ENCODE data around the gene TMEM134.
A peak's percentile ranks its signal among the peaks of the same experiment; 100 is the strongest.

Gene TMEM134

DNA sequence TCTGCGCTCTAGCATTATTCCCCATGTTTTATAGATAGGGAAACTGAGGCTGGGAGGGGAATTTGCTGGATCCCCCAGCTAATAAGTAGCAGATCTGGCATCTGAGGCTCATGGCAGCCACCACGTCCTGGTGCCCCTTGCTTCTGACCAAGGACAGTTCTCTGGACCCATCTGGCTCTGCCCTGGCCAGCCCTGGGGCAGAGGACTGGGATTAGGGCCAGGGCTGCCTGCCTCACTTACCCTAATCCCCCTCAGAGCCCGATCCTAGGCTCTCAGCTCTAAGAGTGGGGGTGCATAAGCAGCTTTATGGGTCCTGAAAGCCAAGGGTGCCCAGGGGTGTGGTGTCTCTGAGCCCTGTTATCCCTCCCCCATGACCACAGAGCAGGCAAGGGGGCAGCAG lies 14.0 kb downstream of the TMEM134 start, which contains the start of gene CABP4:
Gene CABP4, plus strand, starts transcription at position 301 of the 400 bp plus-strand sequence. Its CDS starts 70 bp downstream, at position 371.
- no peak for DNase-seq

DNA sequence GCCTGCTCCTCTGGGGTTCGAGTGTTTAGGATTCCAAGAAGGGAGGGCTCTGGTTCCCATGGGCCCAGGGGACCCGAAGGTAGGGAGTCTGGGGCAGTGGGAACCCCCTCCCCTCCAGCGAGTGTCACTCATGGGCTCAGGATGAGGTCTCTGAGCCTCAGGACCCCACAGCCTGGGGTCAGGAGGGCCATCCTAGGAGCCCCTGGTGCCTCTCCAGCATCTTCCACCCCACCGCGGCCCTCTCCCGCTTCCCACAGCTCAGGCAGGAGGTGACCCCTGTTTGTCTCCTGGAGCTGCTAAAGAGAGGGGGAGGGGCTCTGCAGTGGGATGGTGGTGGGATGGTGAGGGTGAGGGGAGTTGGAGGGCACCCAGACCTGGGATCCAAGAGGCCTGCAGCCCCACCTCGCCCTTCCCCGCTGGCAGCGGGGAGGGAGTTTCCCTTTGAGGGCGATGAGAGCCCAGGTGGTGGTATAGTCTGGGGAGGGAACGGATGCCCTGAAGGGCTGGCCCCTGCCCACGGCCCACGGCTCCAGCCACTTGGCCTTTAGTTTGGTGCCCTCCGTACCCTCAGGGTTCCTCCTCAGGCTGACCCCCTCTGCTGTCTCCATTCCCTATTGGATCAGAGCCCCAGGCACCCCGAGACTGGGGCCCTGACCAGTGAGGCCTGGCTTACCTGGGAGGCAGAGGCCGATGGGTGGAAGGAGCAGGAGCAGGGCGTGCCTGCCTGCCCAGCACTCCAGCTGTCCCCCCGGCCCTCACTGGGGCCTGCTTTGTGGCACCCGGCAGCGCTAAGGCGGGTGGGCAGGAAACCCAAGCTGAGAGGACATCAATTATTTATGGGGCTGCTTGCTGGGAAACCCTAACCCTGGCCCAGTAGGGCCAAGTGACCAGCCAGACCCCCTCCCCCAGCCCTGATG lies 15.0 kb downstream of the TMEM134 start:
- no peak for DNase-seq

DNA sequence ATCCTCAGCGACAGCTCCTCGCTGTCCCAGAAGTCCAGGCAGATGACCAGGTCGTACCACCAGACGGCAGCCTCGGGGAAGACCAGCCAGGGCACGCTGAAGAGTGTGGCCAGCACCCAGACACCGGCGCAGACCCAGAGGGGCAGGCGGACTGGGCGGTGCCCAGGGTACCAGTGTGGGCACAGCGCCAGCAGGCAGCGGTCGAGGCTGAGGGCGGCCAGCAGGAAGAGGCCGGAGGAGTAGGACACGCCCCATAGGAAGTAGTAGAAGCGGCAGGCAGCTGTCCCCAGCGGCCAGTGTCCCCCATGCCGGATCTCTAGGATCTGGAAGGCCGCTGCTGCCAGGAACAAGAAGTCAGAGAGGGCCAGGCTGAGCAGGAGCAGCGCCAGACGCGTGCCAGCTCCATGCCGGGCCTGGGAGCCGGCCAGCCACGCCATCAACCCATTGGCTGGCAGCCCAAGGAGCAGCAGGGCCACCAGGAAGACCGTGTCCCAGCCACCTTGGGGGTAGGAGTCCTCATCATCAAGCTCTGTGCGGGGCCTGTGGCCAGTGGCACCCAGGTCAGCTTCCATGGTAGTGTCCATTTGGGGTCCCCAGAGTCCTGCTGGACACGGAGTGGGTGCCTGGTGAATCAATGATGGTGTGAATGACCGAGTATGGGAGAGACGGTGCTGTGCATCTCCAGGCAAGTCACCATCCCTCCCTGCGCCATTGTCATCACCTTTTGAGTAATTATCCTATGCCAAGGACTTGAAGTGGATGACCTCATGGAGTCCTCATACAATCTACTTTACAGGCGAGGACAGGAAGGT lies 16.7 kb downstream of the TMEM134 start, which contains the start of gene GPR152:
Gene GPR152, minus strand, starts transcription at position 589 of the 812 bp plus-strand sequence. Its CDS starts 5 bp downstream, at position 584.
- no peak for DNase-seq

DNA sequence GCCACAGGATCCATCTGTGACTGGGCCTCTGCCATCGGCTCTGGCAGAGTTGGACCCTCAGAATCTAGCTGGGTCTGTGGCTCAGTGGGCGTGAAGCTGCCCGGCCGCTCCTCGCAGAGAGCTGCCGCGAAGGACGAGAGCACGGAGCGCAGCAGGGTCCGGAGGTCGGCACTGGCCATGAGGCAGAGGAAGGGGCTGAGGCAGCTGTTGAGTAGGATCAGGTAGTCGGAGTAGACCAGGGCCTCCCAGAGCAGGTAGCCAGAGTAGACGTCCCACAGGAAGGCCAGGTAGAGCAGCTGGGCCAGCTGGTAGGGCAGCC lies 17.4 kb downstream of the TMEM134 start:
- DNase-seq, result no peak

DNA sequence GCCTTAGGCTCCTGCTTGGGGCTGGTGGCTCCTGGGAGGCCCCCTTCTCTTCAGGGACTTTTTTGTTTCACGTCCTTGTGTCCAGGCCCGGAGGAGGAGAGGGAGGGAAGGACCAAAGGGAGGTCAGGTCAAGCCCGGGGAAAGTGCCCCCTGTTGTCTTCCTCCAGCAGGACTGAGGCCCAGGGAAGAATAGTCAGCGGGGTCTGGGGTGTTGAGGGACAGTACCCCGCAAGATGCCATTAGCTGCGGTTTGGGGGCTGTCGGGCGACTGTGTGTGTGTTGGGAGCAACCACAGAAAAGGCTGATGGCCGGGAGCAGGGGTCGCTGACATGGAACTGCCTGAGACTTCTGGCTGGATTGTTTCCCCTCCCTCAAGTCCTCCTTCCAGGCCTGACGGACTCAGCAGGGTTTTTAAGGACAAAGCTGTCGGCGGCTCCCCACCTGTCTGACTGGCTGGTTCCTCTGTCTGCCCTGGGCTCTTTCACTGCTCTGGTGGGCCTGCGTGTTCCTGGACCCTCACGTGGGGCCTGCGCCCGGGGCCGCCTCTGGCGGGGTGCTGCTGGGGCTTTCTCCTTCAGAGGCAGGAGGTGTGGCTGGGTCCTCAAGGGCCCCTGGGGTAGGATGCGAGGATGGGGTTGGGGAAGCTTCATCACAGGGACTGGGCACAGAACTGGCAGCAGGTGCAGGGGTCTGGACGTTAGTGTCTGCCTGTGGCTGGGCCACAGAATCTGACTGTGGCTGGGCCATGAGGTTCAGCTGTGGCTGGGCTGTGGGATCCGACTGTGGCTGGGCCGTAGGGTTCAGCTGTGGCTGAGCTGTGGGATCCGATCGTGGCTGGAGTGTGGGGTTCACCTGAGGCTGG lies 18.0 kb downstream of the TMEM134 start:
- no peak for DNase-seq

DNA sequence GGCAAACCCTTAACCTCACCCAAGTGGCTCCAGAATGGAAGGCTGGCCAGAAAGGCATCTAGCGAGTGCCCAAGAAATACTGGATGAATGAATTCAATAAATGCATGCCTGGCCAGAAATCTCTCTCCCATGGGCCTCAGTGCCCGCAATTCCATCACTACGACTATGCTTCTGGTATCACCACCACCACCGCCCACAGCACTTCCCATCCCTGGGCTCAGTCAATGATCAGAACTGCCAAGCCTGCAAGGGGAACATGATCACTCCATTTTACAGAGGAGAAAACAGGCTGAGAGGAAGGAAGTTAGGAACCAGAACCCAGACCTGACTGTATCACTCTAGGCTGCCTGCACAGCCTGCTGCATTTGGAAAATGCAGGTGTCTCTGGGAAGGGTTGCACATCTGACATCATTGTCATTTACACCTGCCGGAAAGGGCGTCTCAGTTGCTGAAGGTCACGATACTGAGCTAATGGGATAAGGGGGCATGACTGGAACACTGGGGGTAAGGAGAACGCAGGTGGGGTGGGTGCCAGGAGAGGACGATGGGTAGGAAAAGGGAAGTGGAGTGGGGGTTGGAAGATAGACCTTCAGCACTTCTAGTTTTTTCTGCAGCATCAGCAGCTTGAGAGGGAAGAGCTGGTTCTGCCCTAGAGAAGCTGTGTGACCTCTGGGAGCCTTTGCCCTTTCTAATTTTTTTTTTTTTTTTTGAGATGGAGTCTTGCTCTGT lies 19.8 kb downstream of the TMEM134 start:
- DNase-seq, result no peak

DNA sequence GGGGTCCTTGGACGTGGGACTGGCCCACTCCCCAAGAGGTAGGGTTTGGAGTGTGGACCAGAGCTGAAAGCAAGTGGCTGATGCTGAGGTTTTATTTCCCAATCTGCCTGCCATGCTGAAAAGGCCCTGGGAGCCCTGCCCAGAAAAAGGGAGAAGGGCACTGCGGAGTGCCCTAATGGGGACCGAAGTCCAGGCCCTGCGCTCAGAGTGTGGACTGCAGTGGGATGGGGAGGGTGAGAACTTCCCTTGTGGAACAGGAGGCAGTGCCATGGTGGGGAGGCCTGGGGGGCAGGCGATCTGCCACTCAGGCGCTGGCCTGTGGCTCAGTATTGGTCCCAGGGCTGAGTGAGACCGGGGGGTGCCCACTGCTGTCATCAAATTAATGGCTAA lies 20.8 kb downstream of the TMEM134 start:
- DNase-seq, result no peak

DNA sequence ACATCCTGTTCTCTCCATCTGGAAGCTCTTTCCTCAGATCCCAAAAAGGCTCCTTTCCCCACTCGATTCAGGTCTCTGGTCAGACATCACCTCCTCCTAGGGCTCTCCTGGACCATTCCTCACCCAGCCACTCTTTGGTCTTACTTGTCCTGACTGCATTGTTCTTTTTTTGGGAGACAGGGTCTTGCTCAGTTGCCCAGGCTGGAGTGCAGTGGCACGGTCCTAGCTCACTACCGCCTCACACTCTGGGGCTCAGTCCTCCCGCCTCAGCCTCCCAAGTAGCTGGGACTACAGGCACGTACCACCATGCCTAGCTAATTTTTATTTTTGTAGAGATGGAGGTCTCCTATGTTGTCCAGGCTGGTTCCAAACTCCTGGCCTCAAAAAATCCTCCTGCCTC lies 23.5 kb downstream of the TMEM134 start:
- DNase-seq, result no peak

DNA sequence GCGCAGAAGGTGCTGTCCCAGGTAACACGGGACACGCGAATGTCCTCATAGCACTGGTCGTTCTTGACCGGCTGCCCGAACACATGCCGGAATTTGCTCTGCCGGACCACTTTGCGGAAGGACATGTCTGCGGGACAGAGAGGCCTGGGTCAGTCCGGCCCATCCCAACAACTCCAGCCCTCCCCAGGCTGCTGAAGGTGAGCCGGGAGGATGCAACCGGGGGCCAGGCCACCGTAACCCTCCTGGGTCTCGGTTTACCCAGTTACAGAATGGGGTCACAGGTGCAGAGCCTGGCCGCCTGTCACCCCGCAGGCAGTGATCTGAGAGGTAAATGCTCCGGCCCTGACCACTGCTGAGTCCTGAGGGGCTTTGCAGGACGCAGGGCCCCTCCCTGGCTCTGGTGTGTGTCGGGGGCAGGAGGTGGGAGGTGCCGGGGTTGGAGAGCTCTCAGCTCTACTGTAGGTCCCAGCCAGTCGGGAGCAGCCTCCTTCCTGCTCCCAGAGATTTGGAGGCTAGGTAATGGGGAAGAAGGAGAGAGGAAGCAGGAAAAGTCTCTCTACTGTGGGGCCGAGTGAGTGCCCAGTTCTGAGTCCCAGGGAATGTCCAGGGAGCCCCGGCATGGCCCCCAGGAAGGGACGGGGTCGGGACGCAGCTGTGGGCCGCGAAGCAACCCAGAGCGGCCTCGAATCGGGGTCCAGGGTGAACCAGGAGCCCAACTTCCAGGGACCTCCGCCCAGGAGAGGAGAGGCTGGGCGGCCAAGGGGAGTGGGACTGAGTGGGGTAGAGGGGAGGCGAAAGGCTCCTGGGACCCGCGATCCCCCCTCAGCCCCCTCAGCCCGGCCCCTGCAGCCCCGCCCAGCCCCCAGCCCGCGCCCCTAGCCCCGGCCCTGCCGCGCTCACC lies 26.3 kb downstream of the TMEM134 start:
- DNase-seq, result no peak

DNA sequence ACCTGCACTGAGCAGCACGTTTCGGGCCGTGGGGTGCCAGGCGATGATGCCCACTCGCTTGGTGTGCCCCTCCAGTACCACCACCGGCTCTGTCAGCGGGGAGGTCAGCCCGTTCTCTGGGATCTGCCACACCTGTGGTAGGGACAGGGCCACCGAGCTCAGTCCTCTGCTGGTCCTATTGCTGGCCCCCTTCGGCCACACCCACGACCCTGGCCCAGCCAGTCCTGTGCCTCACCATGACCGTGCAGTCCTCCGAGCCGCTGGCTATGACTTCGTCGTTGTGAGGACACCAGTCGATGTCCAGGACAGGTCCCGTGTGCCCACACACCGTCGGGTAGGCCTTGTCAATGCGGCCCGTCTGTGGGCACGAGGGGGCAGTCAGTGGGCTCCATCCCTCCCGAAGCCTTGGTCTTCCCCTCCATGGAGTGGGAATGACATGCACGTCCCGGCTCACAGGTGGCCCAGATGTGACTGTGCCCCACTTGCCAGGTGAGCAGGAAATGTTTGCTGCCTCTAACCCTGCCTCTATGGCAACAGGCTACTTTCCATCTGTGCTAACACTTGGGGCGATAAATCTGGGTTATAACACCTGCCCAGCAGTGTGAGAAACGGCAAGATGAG lies 27.2 kb downstream of the TMEM134 start:
- DNase-seq, result no peak

DNA sequence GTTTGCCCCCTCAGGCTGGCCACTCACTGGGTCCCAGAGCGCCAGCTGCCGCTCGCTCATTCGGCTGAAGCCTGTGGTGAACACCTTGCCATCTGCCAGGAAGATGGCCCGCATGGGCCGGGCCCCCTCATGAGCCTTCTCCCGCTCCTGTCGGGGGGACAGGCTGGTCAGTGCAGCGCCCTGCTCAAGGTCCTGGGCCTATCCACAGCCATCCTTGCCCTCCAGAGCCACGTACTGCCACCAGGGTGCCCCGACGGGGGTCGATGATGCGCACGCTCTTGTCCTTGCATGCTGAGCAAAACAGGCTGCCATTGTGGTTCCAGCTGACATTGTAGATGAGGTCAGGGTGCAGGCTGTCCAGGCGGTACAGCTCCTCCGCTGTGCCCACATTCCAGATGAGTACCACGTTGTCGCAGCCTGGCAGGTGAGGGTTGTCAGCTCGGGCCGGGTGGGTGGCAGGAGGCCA lies 27.9 kb downstream of the TMEM134 start:
- no peak for DNase-seq

DNA sequence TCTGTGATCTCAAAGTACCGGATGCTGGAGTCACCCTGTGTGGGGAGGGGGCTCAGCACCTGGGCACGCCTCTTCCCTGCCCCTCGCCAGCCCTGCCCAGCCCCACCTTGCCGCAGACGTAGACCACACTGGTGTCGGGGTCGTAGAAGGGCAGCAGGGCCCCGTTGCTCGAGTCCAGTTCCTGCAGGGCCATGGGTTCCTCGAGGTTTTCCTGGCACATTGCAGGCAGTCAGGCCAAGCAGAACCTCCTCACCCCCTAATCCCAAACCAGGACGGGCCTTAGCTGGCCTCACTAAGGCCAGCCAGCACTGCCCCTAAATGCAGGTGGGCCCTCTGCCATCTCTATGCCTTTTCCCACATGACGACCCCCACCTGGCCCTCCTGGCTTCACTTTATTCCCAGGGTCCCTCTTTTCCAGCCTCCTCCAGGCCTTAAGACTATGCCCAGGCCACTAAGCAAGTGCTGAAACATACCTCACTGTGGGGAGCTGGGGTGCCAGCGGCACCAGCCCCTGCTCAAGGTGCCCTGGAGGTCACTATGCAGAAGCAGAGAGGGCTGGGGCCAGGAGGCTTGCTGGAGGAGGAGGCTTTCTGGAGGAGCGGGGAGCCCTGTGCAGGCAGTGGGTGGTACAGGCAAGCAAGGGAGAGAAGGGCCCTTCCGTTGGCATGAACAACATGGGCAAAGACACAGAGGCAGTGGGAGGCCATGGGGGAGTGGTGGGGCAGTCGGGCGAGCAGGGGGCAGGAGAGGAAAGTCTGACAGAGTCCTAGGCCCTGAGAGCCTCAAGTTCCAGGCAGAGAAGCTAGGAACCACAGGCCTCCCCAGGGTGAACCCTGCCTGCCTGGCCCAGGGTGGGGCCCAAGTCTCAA lies 28.6 kb downstream of the TMEM134 start:
- DNase-seq, result no peak

DNA sequence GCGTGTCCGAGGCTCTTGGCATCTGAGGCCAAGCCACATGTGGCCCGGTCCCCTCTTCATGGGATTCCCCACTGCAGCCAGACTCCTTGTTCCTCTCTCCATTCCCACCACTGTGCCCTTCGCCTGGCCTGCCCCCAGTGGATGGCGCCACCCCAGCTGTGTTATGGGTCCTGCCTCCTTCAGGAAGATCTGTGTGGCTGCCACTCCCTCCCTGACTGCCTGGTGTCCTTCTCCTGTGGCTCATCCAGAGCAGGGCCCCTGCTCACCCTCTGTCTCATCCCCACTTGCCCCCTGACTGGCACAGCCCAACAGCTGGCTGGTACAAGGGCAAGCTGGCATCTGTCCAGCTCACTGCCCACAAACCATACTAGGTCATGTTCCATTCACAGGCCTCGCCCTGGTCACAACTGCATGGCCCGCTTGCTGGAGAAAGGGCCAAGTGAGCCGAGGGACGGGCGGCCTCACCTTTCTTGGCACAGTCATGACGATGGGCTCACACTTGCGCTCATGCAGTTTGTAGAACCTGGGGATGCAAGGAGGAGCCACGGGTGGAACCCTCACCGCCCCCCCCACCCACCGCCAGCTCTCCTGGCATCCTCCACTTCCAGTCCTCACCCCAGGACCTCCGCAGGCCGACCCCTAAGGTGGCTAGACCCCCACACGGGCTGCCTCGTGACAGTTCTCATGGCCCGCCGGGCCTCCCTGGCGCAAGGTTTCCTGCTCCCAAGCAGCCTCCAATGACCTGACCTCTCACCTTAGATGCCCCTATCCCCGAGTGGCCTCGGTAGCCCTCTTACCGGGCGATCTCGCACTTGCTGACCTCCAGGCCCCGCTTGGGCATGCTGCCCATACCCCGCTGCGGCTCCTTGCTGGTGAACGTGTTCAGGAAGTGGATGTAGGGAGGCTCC lies 29.5 kb downstream of the TMEM134 start:
- no peak for DNase-seq

DNA sequence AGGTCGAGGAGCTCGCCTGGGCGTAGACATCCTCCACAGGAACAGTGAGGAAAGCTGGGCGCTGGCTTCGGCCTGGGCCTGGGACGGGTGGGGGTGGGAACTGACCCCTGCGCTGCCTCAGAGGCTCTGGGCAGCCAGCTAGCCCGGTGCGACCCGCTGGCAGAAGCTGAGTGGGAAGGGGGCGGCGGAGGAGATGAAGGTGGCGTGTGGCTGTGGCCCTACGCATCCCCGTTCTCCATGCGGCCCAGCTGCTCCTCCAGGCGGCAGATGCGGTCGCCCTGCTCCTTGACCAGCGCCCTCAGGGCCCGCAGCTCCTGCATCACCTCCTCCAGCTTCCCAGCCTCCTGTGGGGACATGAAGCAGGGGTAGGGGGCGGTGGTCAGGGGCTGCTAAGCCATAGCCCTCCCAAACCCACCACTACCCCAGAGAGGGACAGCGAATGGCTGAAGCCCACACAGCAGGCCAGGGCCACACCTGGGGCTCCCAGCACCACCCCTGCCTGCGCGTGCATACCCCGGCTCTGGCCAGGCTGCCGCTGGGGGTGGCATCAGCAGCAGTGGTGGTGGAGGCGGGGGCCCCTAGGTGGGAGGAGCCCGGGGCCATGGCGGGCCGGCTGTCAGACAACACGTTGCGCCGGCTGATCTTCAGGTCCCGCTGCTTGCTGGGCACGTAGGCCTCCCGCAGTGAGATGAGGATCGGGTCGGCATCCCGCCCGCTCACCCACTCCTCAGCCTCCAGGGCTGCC lies 30.7 kb downstream of the TMEM134 start:
- peak; percentile 70 for DNase-seq

DNA sequence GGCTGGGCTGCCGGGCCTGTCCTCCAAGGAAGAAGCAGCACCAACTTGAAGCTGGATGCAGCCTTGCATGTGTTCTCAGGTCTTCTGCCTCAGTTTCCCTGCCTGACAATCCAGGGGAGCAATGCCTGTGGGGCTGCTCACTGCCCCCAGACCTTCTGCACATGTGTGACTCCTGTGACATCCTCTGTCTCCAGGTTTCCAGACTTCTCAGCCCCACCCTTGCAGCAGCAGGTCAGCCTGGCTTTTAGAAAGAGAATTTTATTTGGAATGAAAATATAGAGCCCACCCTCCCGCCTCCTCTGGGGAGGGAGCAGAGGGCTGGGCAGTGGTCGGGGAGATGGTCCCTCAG lies 31.3 kb downstream of the TMEM134 start:
- DNase-seq, result no peak

DNA sequence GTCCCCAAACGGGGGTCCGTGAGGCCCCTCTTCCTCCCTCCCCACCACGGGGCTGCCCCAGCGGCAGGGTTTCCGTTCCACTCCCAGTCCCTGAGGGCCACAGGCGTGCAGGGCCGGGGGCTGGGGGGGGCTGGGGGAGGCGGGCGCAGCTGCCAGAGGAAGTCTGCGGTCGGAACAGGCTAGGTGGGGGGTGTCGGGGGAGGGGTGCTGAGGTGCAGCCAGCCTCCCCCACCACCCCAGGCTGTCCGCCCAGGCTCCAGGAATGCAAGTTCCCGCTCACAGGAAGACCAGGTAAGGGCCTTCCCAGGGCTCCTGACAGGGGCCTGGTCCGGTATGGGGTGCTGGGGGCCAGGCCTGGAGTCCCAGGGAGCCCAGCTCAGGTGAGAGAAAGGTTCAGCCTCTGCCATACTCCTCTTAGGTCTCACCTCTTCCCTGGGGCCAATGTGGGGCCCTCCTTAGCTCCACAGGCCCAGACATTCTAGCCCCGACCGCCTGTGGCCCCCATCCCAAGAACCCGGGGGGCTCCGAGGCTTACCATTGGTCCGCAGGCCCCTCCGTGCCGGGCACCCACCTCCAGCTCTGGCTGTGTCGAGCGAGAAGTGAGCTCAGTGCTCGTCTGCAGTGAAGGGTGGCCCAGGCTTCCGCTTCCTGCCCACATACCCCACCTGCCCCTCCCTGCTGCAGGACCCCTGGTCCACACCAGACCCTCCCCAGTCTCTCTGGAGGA lies 31.8 kb downstream of the TMEM134 start, which contains the start of gene PTPRCAP:
Gene PTPRCAP, minus strand, starts transcription at position 601 of the 727 bp plus-strand sequence. Its CDS starts 63 bp downstream, at position 538.
- DNase-seq, result peak; percentile 87
